A673 (cell line): ENCODE data around the gene ACKR2. TPM values are rescaled to one million over a fixed set of nuclear protein-coding genes. Genes with fewer than 3 reads are reported as not detected.

Source experiments
- BruUV-seq: library from RNA; stranded (reverse); fragments of 400-500 nt; replicated peaks from 2 replicates; lab custom pipeline; 2021; lab: Mats Ljungman, UMichigan
- CTCF ChIA-PET: fragments of 300-600 bp; sonication (Branson Sonifier 250); formaldehyde crosslinking; loops from one replicate; lab custom pipeline; 2022; ENCODE audit warnings: antibody characterized with exemption; lab: Charles Lee
- POLR2A ChIA-PET: fragments of 300-600 bp; sonication (Branson Sonifier 250); formaldehyde crosslinking; loops from one replicate; lab custom pipeline; 2022; ENCODE audit warnings: antibody characterized with exemption; ENCODE audit not compliant: low non-redundant PET; lab: Charles Lee
- DNase-seq: peaks from one replicate; pipeline ENCODE4 v3.0.0-alpha.2; 2015; ENCODE audit warnings: low spot score
- H3K27ac ChIP-seq: fragments of 200-600 bp; sonication (generic); 2 replicates; pipeline ENCODE4 v1.5.1; 2016; ENCODE audit warnings: mixed run types, low read depth, mild to moderate bottlenecking, mixed read lengths, antibody characterized with exemption, low read length; ENCODE audit not compliant: poor library complexity, severe bottlenecking
- H3K27me3 ChIP-seq: fragments of 200-600 bp; sonication (generic); replicated peaks from 2 replicates; pipeline ENCODE4 v1.6.1; 2017; ENCODE audit warnings: mixed run types, low read depth, mild to moderate bottlenecking, mixed read lengths, antibody characterized with exemption, low read length; ENCODE audit not compliant: insufficient read depth, poor library complexity
- H3K36me3 ChIP-seq: fragments of 200-600 bp; sonication (generic); 2 replicates; pipeline ENCODE4 v1.6.1; 2016; ENCODE audit warnings: mixed run types, mild to moderate bottlenecking, mixed read lengths, antibody characterized with exemption, low read length; ENCODE audit not compliant: insufficient read depth, poor library complexity, severe bottlenecking
- H3K4me1 ChIP-seq: fragments of 200-600 bp; sonication (generic); 2 replicates; pipeline ENCODE4 v1.6.1; 2017; ENCODE audit warnings: mixed run types, mild to moderate bottlenecking, mixed read lengths, antibody characterized with exemption, low read length; ENCODE audit not compliant: insufficient read depth, poor library complexity, severe bottlenecking
- H3K4me3 ChIP-seq: fragments of 200-600 bp; sonication (generic); 2 replicates; pipeline ENCODE4 v1.5.1; 2016; ENCODE audit warnings: low read depth, mixed run types, mild to moderate bottlenecking, mixed read lengths, low read length; ENCODE audit not compliant: poor library complexity, severe bottlenecking
- H3K9me3 ChIP-seq: fragments of 200-600 bp; sonication (generic); 2 replicates; pipeline ENCODE4 v1.6.1; 2016; ENCODE audit warnings: mixed run types, low read depth, mild to moderate bottlenecking, mixed read lengths, antibody characterized with exemption, low read length; ENCODE audit not compliant: poor library complexity, severe bottlenecking
- EZH2 ChIP-seq: fragments of 200-600 bp; sonication (generic); IDR thresholded peaks from 2 replicates; pipeline ENCODE4 v1.6.1; 2017; ENCODE audit warnings: borderline replicate concordance, low read depth, mild to moderate bottlenecking, mixed read lengths, antibody characterized with exemption, low read length; ENCODE audit not compliant: poor library complexity, severe bottlenecking
- intact Hi-C: fragments of 100-400 bp; cut with micrococcal nuclease; formaldehyde crosslinking; loops from one replicate; pipeline ENCODE4 v1.10.0; 2022; ENCODE audit not compliant: unreplicated experiment
- total RNA-seq: library from RNA; stranded (reverse); gene quantifications from 2 replicates; pipeline ENCODE4 v1.2.3, GENCODE V29; 2021
- TF ChIP-seq, protein P1 (sequence below): fragments of 300-800, 200-600 bp; sonication (generic); conservative IDR thresholded peaks from 2 replicates; pipeline ENCODE4 v1.5.1; 2017; ENCODE audit warnings: low read depth, mild to moderate bottlenecking, antibody characterized with exemption, low read length, moderate library complexity, mixed read lengths

Gene ACKR2
- total RNA-seq, 1 experiment from 2014 or later: not detected

DNA sequence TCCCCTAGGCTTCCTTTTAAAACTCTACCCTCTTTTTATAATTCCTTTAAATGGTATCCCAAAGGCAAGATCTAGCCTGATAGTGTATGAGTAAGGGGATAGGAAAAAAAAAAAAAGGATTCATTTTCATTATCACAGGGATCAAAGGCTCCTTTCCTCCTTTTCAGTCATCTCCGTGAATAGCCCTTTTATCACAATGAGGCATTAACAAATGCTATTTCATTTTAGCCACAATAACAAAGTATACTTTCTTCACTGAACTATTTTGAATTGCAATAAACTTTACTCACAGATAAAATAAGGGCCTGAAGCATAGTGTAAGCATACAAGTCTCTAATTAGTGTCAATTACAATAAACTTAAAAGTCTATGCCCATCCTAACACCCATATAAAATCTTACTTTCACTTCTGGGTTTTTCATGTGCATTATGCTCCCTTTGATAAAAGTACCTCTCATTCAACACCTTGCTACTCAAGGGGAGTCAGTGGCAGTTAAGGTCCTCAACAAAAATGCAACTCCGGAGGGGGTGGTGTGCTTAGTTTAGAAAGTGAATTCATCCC is 13.5 kb upstream of the ACKR2 start:
- no TSS peak for BruUV-seq
- POLR2A ChIA-PET: no interaction called here
- H3K4me3 ChIP-seq: no peak overlapping the region

DNA sequence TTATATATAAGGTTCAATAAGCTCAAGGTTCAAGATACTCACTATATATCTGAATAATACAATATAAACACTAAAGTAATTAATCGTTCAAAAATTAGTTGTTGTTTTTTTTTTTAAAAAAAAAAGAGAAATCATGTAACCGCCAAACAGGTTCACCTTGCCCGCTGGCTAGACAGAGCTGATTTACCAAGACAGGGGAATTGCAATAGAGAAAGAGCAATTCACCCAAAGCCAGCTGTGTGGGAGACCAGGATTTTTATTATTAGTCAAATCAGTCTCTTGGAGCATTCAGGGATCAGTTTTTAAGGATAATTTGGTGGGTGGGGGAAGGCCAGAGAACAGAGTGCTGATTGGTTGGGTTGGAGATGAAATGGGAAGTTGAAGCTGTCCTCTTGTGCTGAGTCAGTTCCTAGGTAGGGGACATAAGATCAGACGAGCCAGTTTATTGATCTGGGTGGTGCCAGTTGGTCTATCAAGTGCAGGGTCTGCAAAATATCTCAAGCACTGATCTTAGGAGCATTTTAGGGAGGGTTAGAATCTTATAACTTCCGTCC is 12.8 kb upstream of the ACKR2 start:
- no peaks in the 10 kb centered on the region for H3K4me1 ChIP-seq
- H3K9me3 ChIP-seq: no peaks in the 10 kb centered on the region
- ChIA-PET POLR2A (no interaction called here), CTCF (no interaction called here)
- no peak overlapping the region for H3K4me3 ChIP-seq
- H3K36me3 ChIP-seq: no peaks in the 10 kb centered on the region
- no peak for DNase-seq
- no TSS peak for BruUV-seq
- H3K27me3 ChIP-seq: no peaks in the 10 kb centered on the region
- intact Hi-C loops: no loop called here
- TF ChIP-seq EZH2: no peak
- TF ChIP-seq, protein P1, sequence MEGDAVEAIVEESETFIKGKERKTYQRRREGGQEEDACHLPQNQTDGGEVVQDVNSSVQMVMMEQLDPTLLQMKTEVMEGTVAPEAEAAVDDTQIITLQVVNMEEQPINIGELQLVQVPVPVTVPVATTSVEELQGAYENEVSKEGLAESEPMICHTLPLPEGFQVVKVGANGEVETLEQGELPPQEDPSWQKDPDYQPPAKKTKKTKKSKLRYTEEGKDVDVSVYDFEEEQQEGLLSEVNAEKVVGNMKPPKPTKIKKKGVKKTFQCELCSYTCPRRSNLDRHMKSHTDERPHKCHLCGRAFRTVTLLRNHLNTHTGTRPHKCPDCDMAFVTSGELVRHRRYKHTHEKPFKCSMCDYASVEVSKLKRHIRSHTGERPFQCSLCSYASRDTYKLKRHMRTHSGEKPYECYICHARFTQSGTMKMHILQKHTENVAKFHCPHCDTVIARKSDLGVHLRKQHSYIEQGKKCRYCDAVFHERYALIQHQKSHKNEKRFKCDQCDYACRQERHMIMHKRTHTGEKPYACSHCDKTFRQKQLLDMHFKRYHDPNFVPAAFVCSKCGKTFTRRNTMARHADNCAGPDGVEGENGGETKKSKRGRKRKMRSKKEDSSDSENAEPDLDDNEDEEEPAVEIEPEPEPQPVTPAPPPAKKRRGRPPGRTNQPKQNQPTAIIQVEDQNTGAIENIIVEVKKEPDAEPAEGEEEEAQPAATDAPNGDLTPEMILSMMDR: no peak
- no peak overlapping the region for H3K27ac ChIP-seq

More for the DNA sequence above, 13.5 kb upstream of the ACKR2 start:
- Histone ChIP-seq H3K36me3 (no peaks in the 10 kb centered on the region), H3K27ac (no peak overlapping the region), H3K27me3 (no peaks in the 10 kb centered on the region), H3K9me3 (no peaks in the 10 kb centered on the region), H3K4me1 (no peaks in the 10 kb centered on the region)
- no peak for TF ChIP-seq EZH2
- TF ChIP-seq, protein P1: no peak
- CTCF ChIA-PET: no interaction called here
- intact Hi-C loops: no loop called here
- no peak for DNase-seq

DNA sequence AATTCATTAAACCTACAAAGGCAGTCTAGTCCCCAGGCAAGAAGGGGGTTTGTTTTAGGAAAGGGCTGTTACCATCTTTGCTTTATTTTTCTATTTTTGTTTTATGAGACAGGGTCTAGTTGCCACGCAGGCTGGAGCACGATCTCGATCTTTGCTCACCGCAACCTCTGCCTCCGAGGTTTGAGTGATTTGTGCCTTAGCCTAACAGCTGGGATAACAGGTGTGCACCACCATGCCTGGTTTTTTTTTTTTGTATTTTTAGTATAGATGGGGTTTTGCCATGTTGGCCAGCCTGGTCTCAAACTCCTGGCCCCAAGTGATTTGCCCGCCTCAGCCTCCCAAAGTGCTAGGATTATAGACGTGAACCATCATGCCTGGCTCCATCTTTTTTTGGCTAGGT is 9.9 kb upstream of the ACKR2 start:
- Histone ChIP-seq H3K27me3 (no peaks in the 10 kb centered on the region), H3K4me1 (no peaks in the 10 kb centered on the region), H3K27ac (no peak overlapping the region), H3K36me3 (no peaks in the 10 kb centered on the region), H3K4me3 (no peak overlapping the region), H3K9me3 (no peaks in the 10 kb centered on the region)
- DNase-seq: no peak
- ChIA-PET CTCF (no interaction called here), POLR2A (no interaction called here)
- no TSS peak for BruUV-seq
- intact Hi-C loops: no loop called here
- TF ChIP-seq, protein P1: no peak
- no peak for TF ChIP-seq EZH2
